GM18907 (cell line): ENCODE results near the gene MYF6.

Experiments used
- ATAC-seq: cut with Tn5 transposase; IDR thresholded peaks from one replicate; pipeline ENCODE4 v1.9.1; 2021; ENCODE audit warnings: mild to moderate bottlenecking, moderate library complexity; ENCODE audit not compliant: unreplicated experiment

Gene MYF6

DNA sequence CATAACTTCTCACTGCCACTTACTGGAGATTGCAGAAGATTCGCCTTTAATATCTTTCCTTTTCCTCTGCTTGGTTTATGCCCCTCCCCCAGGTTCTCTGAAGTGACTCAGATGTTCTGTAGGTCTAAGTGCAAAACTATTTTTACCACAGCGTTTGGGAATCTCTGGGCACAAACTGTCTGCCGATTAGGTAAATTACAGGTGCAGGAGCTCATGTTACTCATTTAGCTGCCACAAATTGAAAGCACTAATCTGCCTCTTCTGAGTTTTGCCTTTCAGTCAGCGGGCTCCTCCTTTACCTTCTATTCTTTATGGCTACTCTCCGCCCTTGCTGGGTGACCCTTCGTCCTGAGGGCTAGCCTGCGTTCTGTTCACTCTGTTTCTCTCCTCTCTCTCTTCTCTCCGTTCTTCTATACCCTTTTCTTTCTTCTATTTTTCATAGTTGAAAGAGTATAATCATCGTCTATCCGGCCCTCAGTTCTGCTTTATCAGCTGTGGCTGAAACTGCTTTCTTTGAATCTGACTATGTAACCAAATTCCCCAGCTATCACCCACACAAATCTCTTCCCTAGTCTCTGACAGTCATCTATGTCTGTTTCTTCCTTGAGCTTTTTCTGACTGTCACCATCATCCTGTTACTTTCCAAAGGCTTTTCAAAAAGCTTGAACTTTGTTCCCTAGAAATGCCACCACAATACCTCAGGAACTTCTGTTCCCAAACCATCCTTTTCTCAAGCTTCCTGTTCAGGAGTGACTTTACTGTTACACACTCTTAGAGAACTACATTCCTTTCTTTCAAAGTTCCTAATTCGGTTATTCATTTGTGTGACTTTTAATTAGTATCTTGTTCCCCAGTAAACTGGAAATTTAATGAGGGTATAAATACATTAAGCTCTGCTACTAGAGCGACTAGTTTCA, 4.3 kb upstream of the MYF6 start:
- ATAC-seq = peak; percentile 81

DNA sequence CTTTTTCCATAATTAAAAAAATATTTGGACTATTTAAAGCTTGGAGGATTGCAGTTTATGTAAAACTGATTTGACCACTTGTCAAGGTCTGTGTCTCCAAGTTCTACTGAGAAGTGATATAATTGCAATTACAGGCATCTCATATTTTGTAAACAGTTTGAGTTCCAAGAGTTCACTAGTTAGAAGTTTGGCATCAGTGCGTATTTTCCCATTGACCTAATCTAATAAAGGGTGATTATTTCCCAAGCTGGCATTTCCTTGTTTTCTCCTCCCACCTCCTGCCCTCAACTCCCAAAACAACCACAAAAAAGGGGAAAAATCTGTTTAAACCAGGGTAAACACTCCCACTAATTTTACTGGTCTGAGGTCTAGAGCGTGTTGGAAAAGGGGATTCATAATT, 3.0 kb upstream of the MYF6 start:
- ATAC-seq = no peak

DNA sequence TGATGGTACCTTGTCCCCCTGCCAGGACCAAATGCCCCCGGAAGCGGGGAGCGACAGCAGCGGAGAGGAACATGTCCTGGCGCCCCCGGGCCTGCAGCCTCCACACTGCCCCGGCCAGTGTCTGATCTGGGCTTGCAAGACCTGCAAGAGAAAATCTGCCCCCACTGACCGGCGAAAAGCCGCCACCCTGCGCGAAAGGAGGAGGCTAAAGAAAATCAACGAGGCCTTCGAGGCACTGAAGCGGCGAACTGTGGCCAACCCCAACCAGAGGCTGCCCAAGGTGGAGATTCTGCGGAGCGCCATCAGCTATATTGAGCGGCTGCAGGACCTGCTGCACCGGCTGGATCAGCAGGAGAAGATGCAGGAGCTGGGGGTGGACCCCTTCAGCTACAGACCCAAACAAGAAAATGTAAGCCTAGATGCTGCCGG, 410 bp downstream of the MYF6 start:
- no peak for ATAC-seq

DNA sequence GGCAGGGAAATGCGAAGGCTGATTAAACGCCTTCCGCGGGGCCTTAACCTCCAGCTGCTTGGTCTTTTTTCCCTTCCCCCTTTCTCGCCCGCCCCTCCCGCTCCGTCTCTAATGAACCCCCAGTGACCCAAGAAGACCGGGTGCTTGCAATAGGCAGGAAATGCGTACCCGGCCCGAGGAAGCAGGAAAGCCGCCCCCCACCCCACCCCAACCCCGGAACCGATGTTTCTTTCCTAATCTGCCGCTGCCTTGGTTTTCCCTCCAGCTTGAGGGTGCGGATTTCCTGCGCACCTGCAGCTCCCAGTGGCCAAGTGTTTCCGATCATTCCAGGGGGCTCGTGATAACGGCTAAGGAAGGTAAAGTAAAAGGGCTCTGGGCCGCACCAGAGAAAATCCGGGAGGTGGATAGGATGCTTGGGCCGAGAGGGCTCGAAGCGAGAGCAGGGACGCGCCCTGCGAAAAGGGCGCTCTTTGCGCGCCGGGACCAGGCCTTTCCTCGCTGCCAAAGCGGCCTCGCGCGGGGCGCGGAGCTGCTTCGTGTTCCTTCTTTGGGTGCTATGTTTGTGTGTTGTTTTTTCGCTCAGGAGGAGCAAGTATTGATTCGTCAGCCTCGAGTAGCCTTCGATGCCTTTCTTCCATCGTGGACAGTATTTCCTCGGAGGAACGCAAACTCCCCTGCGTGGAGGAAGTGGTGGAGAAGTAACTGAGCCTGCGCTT, 983 bp downstream of the MYF6 start:
- no peak for ATAC-seq

DNA sequence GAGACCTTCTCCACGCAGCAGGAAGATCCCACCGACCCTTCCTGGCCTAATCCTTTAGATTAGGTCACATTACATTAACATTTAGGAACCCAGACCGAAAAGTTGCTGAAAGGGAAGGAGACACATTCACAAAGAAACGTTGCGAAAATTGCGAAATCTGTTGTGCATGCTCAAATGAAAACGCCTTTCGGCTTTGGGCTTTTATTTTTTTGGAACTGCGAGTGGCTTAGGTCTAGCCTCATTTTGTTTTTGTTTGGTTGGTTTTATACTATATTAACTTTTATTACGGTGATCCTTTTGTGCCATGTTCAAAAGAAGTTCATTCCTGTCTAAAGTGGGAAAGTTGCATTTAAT, 1.5 kb downstream of the MYF6 start:
- ATAC-seq = no peak

DNA sequence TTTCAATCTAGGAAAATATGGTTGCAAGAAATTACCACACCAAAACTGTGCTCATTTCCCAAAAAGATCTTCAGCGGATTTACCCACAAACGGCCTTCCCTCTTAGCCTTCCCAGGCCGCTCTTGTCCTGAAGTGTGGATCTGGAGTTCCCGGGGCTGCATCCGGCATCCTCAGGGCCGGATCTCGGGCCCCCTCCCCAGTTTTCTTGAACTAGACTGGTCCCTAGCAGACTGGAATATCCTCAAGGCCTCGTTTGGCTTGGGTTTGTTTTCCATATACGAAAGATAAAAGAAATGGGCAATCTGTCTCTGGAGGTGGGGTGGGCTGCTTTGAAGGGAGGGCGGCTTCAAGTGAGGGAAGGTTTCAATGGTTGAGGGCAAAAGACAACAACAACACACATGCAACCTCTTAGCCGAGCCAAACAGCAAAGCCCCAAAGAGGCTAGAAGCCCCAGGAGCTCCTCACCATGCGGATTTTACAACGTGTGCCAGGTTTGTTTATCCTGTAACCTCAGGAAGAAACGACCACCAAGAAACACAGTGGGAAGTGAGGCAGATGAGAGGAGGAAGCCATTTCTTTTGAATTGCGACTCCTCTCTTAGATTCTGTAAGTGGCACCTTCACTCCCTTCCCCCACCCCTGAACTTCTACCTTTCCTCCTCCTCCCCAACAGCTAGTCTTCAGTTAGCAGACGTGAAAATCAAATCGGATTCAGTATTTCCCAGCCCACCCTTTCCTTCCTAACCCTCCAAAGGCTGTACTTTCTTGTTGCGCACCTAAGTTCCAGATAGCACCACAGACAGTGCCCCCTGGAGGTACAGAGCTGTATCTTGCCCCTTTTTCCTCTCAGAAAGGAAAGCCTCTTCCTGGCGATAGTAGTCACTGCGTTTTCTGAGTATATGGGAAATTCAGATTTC, 2.6 kb downstream of the MYF6 start:
- ATAC-seq = peak; percentile 70

DNA sequence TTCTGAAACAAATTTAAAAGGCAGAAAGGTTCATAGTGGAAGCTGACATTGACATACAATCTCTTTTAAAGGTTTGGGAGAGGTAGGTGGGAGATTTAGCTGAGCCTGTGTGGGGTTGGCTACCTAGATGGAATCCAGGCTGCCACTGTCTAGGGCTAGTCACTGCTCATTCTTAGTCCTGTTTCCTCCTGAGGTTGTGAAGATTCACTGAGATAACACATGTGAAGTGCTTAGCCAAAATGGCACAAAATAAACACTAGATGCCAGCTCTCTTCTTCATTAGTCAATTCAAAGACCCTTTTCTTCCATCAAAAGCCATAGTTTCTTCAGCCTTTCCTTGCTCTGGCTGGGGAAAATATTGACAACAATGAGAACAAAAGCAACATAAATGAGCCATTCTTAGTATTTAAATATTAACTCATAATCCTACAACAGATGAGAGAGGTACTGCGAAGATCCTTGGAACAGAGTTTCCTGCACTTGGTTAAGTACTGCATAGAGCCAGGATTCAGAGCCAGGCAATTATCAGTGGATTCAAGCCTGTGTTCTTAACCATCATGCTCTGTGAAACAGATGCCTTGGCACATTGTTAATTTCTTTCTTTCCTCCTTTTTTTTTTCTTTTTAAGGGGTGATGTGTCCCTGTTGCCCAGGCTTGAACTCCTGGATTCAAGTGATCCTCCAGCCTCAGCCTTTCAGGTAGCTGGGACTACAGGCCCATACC, 3.5 kb downstream of the MYF6 start:
- ATAC-seq = peak; percentile 23

DNA sequence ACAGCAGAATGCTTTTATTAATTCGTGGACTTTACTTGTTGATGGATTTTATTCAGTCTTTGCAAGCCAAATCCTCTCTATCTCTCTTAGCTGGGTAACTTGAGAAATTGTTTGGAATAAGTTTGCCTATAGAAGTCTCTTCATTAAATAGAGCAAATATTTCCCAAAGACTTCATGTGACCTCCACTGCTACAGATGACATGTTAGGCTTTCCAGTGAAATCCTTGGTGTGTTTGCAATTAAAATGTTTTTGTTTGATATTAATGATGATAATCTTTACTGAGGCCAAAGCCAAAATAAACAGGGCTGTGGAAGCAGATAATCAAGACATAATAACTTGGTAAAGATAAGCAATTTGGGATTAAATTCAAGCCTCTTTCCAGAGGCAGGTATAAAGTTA, 4.4 kb downstream of the MYF6 start:
- ATAC-seq = no peak

DNA sequence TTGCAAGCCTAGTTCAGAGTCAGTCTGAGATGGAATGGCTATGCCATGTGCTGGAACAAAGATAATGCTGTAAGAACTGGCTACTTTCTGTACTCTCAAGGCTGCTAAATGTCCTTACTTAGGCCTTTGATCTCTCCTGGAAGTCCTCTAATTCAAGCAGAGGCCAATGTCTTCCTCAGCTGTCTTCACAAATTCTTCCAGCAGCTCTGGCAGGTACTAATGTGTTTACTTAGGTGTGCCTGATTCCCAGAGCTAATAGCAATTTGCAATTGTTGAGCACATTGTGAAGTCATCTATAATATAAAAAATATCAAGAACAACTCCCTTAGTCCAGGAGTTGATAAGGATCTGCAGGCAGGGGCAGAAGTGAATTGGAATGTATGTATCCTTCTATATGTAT, 5.4 kb downstream of the MYF6 start:
- no peak for ATAC-seq

DNA sequence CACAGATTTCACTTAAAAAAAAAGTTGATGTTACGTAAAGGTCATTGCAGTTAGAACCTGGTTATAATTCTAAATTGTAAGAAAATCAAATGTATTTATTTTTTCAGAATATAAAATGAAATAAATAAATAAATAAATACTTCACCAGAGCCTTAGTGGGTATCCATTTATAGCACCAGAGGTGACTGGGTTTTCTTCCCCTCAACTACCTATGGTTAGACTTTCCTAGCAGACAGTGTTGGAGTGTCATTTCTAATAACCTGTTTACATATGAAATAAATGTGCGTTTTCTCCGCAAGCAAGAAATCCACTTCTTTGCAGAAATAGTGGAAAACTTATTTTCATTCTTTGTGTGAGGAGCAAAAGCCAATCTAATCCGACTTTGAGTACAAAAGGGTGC, 6.0 kb downstream of the MYF6 start:
- no peak for ATAC-seq

DNA sequence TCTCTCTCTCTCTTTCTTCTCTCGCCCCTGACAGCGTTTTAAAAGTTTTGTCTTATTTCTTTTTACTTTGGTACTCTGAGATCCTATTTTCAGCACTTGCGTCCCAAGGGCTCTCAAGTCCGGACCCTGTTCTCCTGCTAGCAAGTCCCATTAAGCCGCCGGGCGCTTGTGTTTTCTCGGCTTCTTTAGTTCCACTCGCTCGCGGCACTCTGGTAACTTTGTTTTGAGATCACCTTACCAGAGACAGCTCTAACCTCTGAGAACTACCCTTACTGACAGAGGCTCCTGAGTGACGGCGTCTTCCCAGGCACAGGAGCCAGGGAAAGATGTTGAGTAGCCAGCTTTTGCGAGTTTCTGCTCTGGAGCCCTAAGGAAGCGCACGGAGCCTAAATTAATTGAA, 6.6 kb downstream of the MYF6 start:
- ATAC-seq = no peak

DNA sequence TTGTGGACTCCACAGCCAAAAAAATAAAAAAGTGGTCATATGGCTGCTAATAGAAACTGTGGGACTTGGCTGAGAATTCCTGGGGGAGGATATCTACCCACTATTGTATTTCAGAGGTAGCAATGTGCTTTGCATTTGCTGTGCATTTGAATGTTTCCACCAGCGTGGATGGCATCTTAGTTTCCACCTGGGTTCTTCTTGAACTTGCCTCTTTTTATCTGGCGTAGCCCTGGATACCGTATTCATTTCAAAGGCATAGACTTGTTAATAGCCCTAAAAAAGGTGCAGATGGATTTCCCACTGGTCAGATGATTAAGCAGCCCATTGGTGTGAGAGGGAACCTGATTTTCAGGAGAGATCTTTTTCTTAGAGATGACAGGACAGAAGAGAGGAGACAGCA, 7.4 kb downstream of the MYF6 start:
- no peak for ATAC-seq

DNA sequence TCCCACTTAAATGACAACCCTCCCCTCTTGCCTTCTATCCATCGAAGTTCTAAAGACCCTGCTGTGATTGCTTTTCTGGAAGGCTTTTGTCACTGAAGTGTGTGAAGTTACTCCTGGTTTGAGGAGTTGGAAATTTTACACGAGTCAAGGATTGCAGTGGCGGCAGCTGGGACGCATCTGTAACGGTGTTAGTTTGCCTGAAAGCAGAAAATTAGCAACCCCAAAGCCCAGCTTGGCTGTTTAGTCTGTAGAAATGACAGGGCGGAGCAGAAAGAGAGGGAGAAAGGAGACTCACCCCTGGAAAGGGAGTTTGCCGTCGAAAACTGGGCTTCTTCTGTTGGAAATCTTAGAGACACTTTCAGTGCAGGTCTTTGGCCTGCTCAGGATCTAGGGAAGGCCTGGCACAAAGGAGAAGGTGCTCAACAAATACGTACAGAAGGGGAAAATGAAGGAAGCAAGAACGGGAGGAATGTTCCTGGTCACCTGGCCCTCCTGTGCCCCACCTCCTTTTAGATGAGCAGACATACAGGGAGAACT, 8.3 kb downstream of the MYF6 start:
- ATAC-seq = no peak

DNA sequence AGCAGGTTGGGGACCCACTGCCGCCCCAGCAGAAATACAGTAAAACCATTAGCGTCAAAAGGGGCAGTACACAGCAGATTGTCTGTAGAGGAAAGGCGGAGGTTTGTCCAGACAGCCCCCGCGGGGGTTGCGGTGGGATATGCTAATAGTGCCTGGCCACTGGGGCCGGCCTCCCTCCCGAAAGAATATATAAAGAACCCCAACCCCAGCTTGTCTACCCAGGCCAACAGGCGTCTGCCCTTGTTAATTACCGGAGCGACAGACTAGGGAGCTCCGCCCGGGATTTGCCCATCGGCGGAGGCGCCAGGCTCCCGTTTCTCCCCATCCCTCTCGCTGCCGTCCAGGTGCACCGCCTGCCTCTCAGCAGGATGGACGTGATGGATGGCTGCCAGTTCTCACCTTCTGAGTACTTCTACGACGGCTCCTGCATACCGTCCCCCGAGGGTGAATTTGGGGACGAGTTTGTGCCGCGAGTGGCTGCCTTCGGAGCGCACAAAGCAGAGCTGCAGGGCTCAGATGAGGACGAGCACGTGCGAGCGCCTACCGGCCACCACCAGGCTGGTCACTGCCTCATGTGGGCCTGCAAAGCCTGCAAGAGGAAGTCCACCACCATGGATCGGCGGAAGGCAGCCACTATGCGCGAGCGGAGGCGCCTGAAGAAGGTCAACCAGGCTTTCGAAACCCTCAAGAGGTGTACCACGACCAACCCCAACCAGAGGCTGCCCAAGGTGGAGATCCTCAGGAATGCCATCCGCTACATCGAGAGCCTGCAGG, 9.4 kb downstream of the MYF6 start, which contains the start of gene MYF5:
Gene MYF5 (plus strand): TSS at position 217 of the 774 bp plus-strand sequence. CDS start 152 bp downstream, at position 369.
- ATAC-seq = no peak

DNA sequence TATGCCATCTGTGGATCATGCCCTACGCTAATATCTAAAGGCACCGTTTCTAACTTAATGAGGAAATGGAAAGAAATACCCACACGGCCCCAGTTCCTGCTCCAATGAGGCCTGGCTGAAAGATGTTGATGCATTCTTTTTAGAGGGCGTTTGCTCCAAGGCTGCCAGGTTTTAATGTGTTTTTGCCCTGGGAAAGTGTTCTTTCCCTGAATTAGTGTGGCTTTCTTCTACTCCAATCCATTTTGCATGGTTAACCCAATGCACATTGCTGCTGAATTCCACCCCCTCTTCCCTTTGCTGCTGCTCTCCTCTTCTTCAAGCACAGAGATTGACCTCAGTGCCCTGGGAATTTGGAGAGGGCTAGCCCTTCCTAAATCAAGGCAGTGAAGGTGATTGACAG, 10.4 kb downstream of the MYF6 start:
- no peak for ATAC-seq

DNA sequence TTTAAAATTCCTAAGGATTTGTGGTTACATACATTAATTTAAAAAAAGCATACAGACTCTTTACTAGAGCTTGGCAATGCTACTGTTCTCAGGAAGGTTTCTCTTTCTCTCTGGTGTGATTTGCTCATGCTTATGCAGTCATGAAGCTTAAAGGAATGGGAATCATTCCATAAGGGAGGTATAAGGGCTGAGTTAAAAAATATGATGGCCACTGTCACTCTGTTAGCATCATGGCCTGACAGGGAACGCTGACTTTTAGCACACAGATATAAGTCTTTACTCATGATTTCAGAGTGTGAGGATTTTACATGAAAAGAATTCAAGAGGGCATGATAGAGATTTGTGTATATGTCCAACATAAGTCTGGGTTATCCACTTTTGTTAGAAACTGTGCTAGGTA, 13.1 kb downstream of the MYF6 start:
- ATAC-seq = no peak

DNA sequence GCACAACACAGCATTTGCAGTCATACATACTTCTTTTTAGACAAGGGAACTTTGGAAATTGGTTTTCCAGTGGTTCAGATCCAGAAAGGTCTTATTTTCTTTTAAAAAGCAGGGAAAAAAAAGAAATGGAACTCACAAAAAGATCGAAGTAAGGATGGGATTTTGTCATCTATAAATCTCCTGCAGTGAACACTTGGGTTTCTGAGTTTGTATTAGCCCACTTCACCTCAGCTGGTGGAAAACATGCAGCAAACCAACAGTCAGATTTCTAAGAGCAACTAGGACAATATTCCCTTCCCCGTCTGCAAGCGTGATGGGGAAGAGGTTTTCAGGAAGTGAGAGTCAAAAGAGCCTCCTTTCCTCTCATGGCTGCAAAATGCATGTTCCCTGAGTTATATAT, 13.9 kb downstream of the MYF6 start:
- ATAC-seq = no peak

DNA sequence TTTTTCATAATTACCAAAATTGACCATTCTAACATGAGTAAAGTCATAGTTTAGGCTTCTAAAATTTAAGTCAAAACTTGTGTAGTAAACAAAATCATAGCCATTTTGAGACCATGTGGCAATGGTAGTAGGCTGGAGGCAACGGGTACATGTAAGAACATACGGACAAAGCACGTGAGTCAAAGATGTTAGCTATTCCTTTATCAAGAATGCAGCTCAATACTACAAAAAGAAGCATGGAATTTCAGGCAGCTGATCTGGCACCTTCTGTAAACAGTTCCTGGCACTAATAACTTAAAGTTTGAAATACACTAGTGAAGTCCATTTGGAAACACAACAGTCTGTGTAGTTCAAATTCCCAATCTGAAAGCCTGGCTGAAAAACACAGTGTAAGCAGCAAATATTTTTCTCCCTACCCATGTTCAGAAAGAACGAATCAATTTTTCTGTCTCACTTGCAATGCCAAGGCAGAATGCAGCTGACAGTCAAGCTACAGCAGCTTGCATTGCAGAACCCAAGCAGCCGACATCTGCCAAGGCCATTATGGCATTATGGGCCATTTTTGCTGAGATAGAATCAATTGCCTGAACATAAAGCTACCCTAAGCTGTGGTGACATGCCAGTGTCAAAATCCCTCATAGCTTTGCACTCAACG, 38.5 kb downstream of the MYF6 start:
- no peak for ATAC-seq

DNA sequence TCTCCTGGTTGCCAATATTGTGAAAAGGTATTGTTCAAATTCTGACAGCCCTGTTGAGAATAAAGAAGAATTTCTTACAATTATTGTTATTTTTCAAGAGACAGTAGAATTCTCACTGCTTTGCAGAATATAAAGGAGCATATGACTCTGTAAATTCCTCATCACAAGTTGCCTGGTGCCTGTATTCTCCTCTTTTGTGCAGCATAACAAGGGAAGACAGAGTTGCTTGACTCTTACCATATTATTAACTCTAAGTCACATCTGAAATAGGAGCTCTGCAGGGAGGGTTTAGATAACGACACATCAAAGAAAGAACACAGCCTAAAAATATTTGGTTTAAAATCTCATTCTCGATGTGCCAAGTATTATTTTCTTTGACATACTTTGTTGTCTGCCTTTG, 40.4 kb downstream of the MYF6 start:
- no peak for ATAC-seq
